SK-N-MC (cell line): ENCODE data around the gene USP20.

Experiments used
- EZH2 ChIP-seq: fragments of 200-600 bp; sonication (generic); IDR thresholded peaks from one replicate; pipeline ENCODE4 v1.6.1; 2017; ENCODE audit warnings: antibody characterized with exemption
- POLR2AphosphoS5 ChIP-seq: IDR thresholded peaks from 2 replicates; pipeline ENCODE4 v1.6.1; 2012; ENCODE audit warnings: mild to moderate bottlenecking, low read depth, low read length, borderline replicate concordance

DNA sequence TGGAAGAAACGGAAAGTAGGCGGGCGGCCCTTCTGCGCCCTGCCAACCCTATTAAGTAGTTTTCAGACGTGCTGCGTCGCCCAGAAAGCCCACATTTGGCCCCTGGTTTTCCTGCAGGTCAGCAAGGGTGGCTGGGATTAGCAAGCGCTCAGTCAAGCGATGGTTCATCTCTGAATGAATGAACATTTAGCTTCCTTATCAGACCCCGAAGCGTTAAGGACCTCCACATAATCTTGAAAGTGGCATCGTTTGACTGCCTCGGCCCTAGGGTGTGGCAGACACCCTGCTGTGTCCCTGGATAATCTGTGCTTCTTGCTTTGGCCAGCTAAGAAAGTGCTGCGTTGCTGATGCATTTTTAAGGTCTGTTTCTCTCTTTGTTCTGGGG, 31.6 kb upstream of the USP20 start:
- TF ChIP-seq POLR2AphosphoS5 (no peak), EZH2 (no peak)
